Natural killer cell (primary cell): Measurements from ENCODE around the gene TAPBP. TPM values are rescaled to one million over a fixed set of nuclear protein-coding genes. Genes with fewer than 3 reads are reported as not detected.
A peak's percentile ranks its signal among the peaks of the same experiment; 100 is the strongest.

Source experiments
- ATAC-seq, 3 donors: fragments of 150-1000 bp in 2 of 3; fragments of 200-7000 bp in 1 of 3; cut with Tn5 transposase; 1 replicate in 1 of 3; 2 replicates in 2 of 3; pipeline ENCODE4 v1.10.0; 2021; ENCODE audit warnings: mild to moderate bottlenecking in 2 of 3, moderate library complexity in 2 of 3
- DNase-seq, 2 donors: peaks; one replicate each; pipeline versions ENCODE4 v3.0.0 to v3.0.0-alpha.2; 2013 to 2021; ENCODE audit warnings: mixed read lengths in 1 of 2
- H3K27ac ChIP-seq: one replicate; pipeline ENCODE4 v1.5.1; 2013; ENCODE audit warnings: mild to moderate bottlenecking, low read length
- H3K27me3 ChIP-seq: one replicate; pipeline ENCODE4 v1.6.1; 2013; ENCODE audit warnings: low read length; ENCODE audit not compliant: control insufficient read depth, insufficient read depth
- H3K36me3 ChIP-seq: one replicate; pipeline ENCODE4 v1.6.1; 2013; ENCODE audit warnings: low read length; ENCODE audit not compliant: control insufficient read depth, insufficient read depth
- H3K4me1 ChIP-seq: one replicate; pipeline ENCODE4 v1.6.1; 2013; ENCODE audit warnings: low read length; ENCODE audit not compliant: control insufficient read depth, insufficient read depth
- H3K4me3 ChIP-seq: one replicate; pipeline ENCODE4 v1.5.1; 2013; ENCODE audit warnings: low read length
- H3K9me3 ChIP-seq: one replicate; pipeline ENCODE4 v1.6.1; 2013; ENCODE audit warnings: low read length; ENCODE audit not compliant: control insufficient read depth, insufficient read depth
- H3K27ac Mint-ChIP-seq, 2 donors: one replicate each; pipeline ENCODE4 v1.8.0; 2022; ENCODE audit warnings: mild to moderate bottlenecking in 2 of 2, mixed read lengths in 2 of 2, moderate library complexity in 1 of 2
- H3K27me3 Mint-ChIP-seq, 2 donors: one replicate each; pipeline ENCODE4 v1.8.0; 2022; ENCODE audit warnings: low read depth in 2 of 2, mixed read lengths in 2 of 2
- H3K36me3 Mint-ChIP-seq: one replicate; pipeline ENCODE4 v1.8.0; 2022; ENCODE audit warnings: mixed read lengths
- H3K4me1 Mint-ChIP-seq, 2 donors: one replicate each; pipeline ENCODE4 v1.8.0; 2022; ENCODE audit warnings: mixed read lengths in 2 of 2
- H3K4me3 Mint-ChIP-seq: one replicate; pipeline ENCODE4 v1.8.0; 2022; ENCODE audit warnings: mild to moderate bottlenecking, moderate library complexity, mixed read lengths
- H3K9me3 Mint-ChIP-seq, 2 donors: one replicate each; pipeline ENCODE4 v1.8.0; 2022; ENCODE audit warnings: mixed read lengths in 2 of 2
- WGBS: methylation state at CpG from one replicate; pipeline ENCODE4 v1.1.7; 2013; ENCODE audit warnings: missing lambda C conversion rate; ENCODE audit not compliant: insufficient coverage; 5-methylcytosine and 5-hydroxymethylcytosine counted together
- intact Hi-C: fragments of 100-400 bp; cut with micrococcal nuclease; formaldehyde crosslinking; loops from one replicate; pipeline ENCODE4 v1.14.2; 2022
- total RNA-seq, 4 donors: library from RNA; stranded (reverse); fragments of 120-200 nt in 1 of 4; gene quantifications; one replicate each; pipeline versions ENCODE4 v1.2.3 to v1.2.4, GENCODE V29; 2013 to 2022
- TF ChIP-seq, protein P1 (sequence below): fragments of 200-600 bp; IDR thresholded peaks from one replicate; pipeline ENCODE4 v1.8.0; 2022; ENCODE audit warnings: antibody characterized with exemption

Gene TAPBP
- total RNA-seq, 3 donors from 2014 or later (not counting 1 experiment from before 2014, with no cell fraction given), result 404 to 457 (median 446) TPM

- no peaks in the 10 kb centered on the region for H3K9me3 Mint-ChIP-seq
- Histone ChIP-seq H3K36me3 (peaks cover 14% of the 10 kb centered on the region), H3K27me3 (no peaks in the 10 kb centered on the region), H3K4me3 (no peak overlapping the region), H3K4me1 (peaks cover 28% of the 10 kb centered on the region), H3K9me3 (no peaks in the 10 kb centered on the region), H3K27ac (no peak overlapping the region)
- intact Hi-C loops, result no loop called here
- peaks cover 22 to 37% of the 10 kb centered on the region in 2 donors for H3K4me1 Mint-ChIP-seq
- DNase-seq (no peak), ATAC-seq (no peak)
- WGBS, result 98% methylated on average over 13 of the region's 13 CpGs
- peak overlapping the region; percentile 95 to 97 for H3K27ac Mint-ChIP-seq
- H3K4me3 Mint-ChIP-seq, result peak overlapping the region; percentile 90
- TF ChIP-seq, protein P1, sequence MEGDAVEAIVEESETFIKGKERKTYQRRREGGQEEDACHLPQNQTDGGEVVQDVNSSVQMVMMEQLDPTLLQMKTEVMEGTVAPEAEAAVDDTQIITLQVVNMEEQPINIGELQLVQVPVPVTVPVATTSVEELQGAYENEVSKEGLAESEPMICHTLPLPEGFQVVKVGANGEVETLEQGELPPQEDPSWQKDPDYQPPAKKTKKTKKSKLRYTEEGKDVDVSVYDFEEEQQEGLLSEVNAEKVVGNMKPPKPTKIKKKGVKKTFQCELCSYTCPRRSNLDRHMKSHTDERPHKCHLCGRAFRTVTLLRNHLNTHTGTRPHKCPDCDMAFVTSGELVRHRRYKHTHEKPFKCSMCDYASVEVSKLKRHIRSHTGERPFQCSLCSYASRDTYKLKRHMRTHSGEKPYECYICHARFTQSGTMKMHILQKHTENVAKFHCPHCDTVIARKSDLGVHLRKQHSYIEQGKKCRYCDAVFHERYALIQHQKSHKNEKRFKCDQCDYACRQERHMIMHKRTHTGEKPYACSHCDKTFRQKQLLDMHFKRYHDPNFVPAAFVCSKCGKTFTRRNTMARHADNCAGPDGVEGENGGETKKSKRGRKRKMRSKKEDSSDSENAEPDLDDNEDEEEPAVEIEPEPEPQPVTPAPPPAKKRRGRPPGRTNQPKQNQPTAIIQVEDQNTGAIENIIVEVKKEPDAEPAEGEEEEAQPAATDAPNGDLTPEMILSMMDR, result no peak
- no peaks in the 10 kb centered on the region for H3K36me3 Mint-ChIP-seq
- H3K27me3 Mint-ChIP-seq, result no peaks in the 10 kb centered on the region
Observed at GRCh38 chr6:33250731-33251130, 63.1 kb downstream of the TAPBP start.

DNA sequence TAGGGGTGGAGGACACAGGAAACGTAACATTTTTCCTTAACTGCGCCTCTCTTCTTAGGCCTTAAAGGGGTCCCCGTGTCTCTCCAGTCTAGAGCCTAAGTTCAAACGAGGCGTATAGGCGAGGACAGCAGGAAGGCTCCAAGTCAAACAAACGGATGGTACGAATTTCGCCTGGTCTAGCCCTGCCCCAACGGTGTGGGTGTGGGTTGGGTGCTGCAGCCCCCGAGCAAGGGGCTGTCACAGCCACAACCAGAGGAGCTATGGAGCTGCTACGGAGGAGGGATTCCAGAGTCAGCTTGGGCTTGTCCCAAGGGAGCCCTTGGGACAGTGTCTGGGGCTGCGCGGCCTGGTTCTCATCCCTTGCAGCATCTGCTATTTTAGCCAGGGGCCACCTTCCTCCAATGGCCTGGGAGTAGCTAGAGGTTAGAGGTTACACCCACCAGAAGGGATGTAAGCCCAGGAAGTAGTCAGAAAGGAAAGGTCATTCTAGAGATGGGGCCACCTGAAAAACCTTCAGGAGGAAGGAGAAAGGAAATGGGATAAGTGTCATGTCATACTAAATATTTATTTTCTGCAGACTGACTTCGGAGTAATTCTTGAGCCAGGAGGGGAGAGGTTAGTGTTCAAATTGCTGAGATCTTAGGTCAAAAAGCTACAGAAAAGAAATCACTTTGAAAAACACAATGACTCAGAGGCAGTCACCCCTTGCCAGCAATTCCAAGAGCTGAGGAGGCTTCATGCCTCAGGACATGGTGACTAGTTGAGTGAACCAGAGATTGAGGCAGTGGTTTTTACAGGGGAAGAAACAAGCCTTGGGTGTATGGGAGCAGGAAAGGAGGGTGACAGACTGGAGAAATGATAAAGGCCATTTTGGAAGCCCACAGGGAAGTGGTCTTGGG is 63.9 kb downstream of the TAPBP start:
- H3K36me3 ChIP-seq, result peaks cover 11% of the 10 kb centered on the region
- H3K27ac ChIP-seq, result peak overlapping the region; percentile 94
- Mint-ChIP-seq H3K4me3 (peak overlapping the region; percentile 90), H3K27me3 (no peaks in the 10 kb centered on the region), H3K4me1 (peaks cover 22 to 37% of the 10 kb centered on the region in 2 donors), H3K36me3 (no peaks in the 10 kb centered on the region), H3K27ac (peak overlapping the region; percentile 95 to 97), H3K9me3 (no peaks in the 10 kb centered on the region)
- intact Hi-C loops, result loop anchor here (1.0 kb wide), 2 partner anchors 21 to 50 kb away; partner anchors contain the start of genes RXRB, SLC39A7 and VPS52
- WGBS, result 24% methylated on average over 15 of the region's 15 CpGs
- no peaks in the 10 kb centered on the region for H3K9me3 ChIP-seq
- TF ChIP-seq, protein P1, result no peak
- H3K27me3 ChIP-seq, result no peaks in the 10 kb centered on the region
- peak overlapping the region; percentile 68 for H3K4me3 ChIP-seq
- DNase-seq (peak in 1 of 2 donors; percentile 18), ATAC-seq (no peak)
- peaks cover 28% of the 10 kb centered on the region for H3K4me1 ChIP-seq

Other genes with a start within 250 kb of the TAPBP start
- 100 to 1,000 TPM in 1 of 3 donors, 10 to 100 TPM in 2; 43.1 to 135 (median 73.5) TPM for gene HLA-DPA1, start 240.4 kb downstream of the TAPBP start, total RNA-seq
- gene HLA-DPB1, start 238.1 kb downstream of the TAPBP start, total RNA-seq, result 100 to 1,000 TPM in 1 of 3 donors, 10 to 100 TPM in 2; 55.2 to 131 (median 77.1) TPM
- 1 to 10 TPM in 1 of 3 donors, under 1 TPM in 2; 0.93 to 2.0 (median 0.94) TPM for gene COL11A2, start 121.6 kb downstream of the TAPBP start, total RNA-seq
- gene RXRB, start 113.4 kb downstream of the TAPBP start, total RNA-seq, result 10 to 100 TPM; 72.3 to 96.4 (median 73.9) TPM
- gene SLC39A7, start 113.2 kb downstream of the TAPBP start, total RNA-seq, result 10 to 100 TPM; 38.9 to 45.7 (median 45.6) TPM
- gene HSD17B8, start 109.4 kb downstream of the TAPBP start, total RNA-seq, result 1 to 10 TPM; 5.4 to 7.7 (median 6.8) TPM
- gene RING1, start 105.6 kb downstream of the TAPBP start, total RNA-seq, result 10 to 100 TPM; 34.5 to 40.3 (median 36.5) TPM
- gene VPS52, start 42.2 kb downstream of the TAPBP start, total RNA-seq, result 100 to 1,000 TPM in 1 of 3 donors, 10 to 100 TPM in 2; 98.0 to 112 (median 99.4) TPM
- 1,000 to 10,000 TPM; 1,182 to 1,707 (median 1,500) TPM for gene RPS18, start 42.0 kb downstream of the TAPBP start, total RNA-seq
- 10 to 100 TPM; 22.7 to 24.1 (median 23.1) TPM for gene B3GALT4, start 37.0 kb downstream of the TAPBP start, total RNA-seq
- 10 to 100 TPM; 33.6 to 56.3 (median 47.0) TPM for gene WDR46, start 24.8 kb downstream of the TAPBP start, total RNA-seq
- 10 to 100 TPM; 19.2 to 26.5 (median 22.7) TPM for gene PFDN6, start 24.5 kb downstream of the TAPBP start, total RNA-seq
- gene RGL2, start 15.1 kb downstream of the TAPBP start, total RNA-seq, result 10 to 100 TPM; 80.7 to 91.4 (median 84.9) TPM
- 10 to 100 TPM; 20.4 to 34.0 (median 25.9) TPM for gene ZBTB22, start 3.7 kb upstream of the TAPBP start, total RNA-seq
- gene DAXX, start 8.9 kb upstream of the TAPBP start, total RNA-seq, result 10 to 100 TPM; 50.7 to 76.7 (median 51.6) TPM
- 1 to 10 TPM; 2.7 to 4.6 (median 3.3) TPM for gene KIFC1, start 77.7 kb upstream of the TAPBP start, total RNA-seq
- gene PHF1, start 96.9 kb upstream of the TAPBP start, total RNA-seq, result 100 to 1,000 TPM; 262 to 392 (median 322) TPM
- gene CUTA, start 104.0 kb upstream of the TAPBP start, total RNA-seq, result 100 to 1,000 TPM; 166 to 186 (median 184) TPM
- 10 to 100 TPM; 43.5 to 61.6 (median 55.8) TPM for gene SYNGAP1, start 106.0 kb upstream of the TAPBP start, total RNA-seq
- 1 to 10 TPM; 3.8 to 5.1 (median 3.9) TPM for gene ZBTB9, start 140.5 kb upstream of the TAPBP start, total RNA-seq